Adrenal gland (tissue), 5 donors: Measurements from ENCODE around the gene AVP.

Experiments
- CTCF ChIP-seq, 6 experiments: fragments of 450-650 bp in 4 of 6; fragments of 200-600 bp in 2 of 6; sonication (generic) in 1 of 6; IDR thresholded peaks; 1 replicate in 5 of 6; 2 replicates in 1 of 6; pipeline versions ENCODE4 v1.5.1 to v1.8.0; 2016 to 2021; ENCODE audit warnings: antibody characterized with exemption in 6 of 6, mild to moderate bottlenecking in 2 of 6, moderate library complexity in 1 of 6
- POLR2A ChIP-seq, 2 donors: fragments of 450-650 bp; IDR thresholded peaks; one replicate each; pipeline ENCODE4 v1.6.1; 2017; ENCODE audit warnings: antibody characterized with exemption in 2 of 2, mild to moderate bottlenecking in 2 of 2, moderate library complexity in 1 of 2
- donor health status: DM: no; HTN: no; CAD: no.

- TF ChIP-seq CTCF (IDR thresholded peaks at IDR 0.05): no peak
- TF ChIP-seq POLR2A (IDR thresholded peaks at IDR 0.05): no peak
Observed at GRCh38 chr20:3071266-3071609, 13.3 kb downstream of the AVP start.
